NT2/D1 (cell line): Measurements from ENCODE around the gene SLC5A10.
"Not testable (repeated sequence)": the region's sequence is repeated elsewhere in the genome, so short reads cannot be mapped to it uniquely, and the experiment has no call there.

ENCODE experiments used
- SUZ12 ChIP-seq: IDR thresholded peaks from 2 replicates; pipeline ENCODE4 v1.6.1; 2011; ENCODE audit not compliant: insufficient read length, insufficient read depth; ENCODE audit errors: extremely low read depth
- YY1 ChIP-seq: IDR thresholded peaks from 2 replicates; pipeline ENCODE4 v1.6.1; 2011; ENCODE audit not compliant: insufficient read length, insufficient read depth
- ZNF274 ChIP-seq: IDR thresholded peaks from 2 replicates; pipeline ENCODE4 v1.6.1; 2011; ENCODE audit warnings: mild to moderate bottlenecking, low read depth, low read length

DNA sequence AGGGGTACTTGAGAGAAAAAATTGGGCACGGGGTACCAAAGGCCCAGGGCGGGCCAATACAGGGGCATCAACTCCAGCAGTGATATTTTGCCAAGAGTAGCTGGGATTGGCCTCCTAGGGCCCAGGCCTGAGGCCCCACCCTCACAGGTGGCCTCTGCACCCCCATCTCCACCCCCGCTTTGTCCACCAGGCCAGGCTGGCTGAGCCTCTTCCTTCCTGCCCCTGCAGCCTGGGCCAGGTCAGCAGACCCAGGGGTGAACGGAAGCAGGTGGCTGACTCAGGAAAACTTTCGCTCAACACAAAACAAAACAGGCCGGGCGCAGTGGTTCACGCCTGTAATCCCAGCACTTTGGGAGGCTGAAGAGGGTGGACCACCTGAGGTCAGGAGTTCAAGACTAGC is 91.1 kb downstream of the SLC5A10 start:
- not testable (repeated sequence) for TF ChIP-seq YY1, ZNF274, SUZ12
